Measurements from ENCODE around the gene E4F1. TPM values are rescaled to one million over a fixed set of nuclear protein-coding genes. Genes with fewer than 3 reads are reported as not detected.

E4F1 gene
- total and polyA plus RNA-seq, 9 of the 15 experiments (the other 6 are each of a cell fraction or from before 2014, with no cell fraction given) = 0.48 to 94.9 (median 20.4) TPM

GRCh38 chr16:2223221-2223941 is at the start of gene E4F1 (continued):
- TF ChIP-seq ZKSCAN8 (CRISPR knock-in tag; IDR thresholded peaks at IDR 0.05) = no peak
- TF ChIP-seq BRF1 (IDR thresholded peaks at IDR 0.05; ENCODE audit: borderline replicate concordance, extremely low read depth, insufficient read length) = no peak
- no peak for TF ChIP-seq POLR3A (IDR thresholded peaks at IDR 0.05; ENCODE audit: borderline replicate concordance, extremely low read depth, insufficient read depth, insufficient read length)
- no peak for TF ChIP-seq NFRKB (IDR thresholded peaks at IDR 0.05; ENCODE audit: low read depth)
- TF ChIP-seq AFF1 (IDR thresholded peaks at IDR 0.05; ENCODE audit: low read depth in 1 of 2, partially characterized antibody in 2 of 2) = no peak
- TF ChIP-seq PHTF2 (CRISPR knock-in tag; IDR thresholded peaks at IDR 0.05) = no peak
- TF ChIP-seq RBM17 (IDR thresholded peaks at IDR 0.05; ENCODE audit: borderline replicate concordance, low read depth, low read length) = no peak
- TF ChIP-seq ZBTB33 (CRISPR knock-in tag; IDR thresholded peaks at IDR 0.05) = no peak
- no peak for TF ChIP-seq NCOA6 (IDR thresholded peaks at IDR 0.05)
- peak; percentile 97 for TF ChIP-seq MXI1 (IDR thresholded peaks at IDR 0.05; ENCODE audit: low read depth, low read length)
- no peak for TF ChIP-seq ZNF57 (CRISPR knock-in tag; IDR thresholded peaks at IDR 0.05)
- no peak for TF ChIP-seq ZNF23 (CRISPR knock-in tag; IDR thresholded peaks at IDR 0.05)
- no peak for TF ChIP-seq TOE1 (IDR thresholded peaks at IDR 0.05; ENCODE audit: borderline replicate concordance)
- no peak; the same call in 1 of the 2 replicates for TF ChIP-seq TOE1 (CRISPR knock-in tag; IDR thresholded peaks at IDR 0.05; ENCODE audit: borderline replicate concordance, low read depth)
- peak; percentile 31; the same call in 1 of the 2 replicates for TF ChIP-seq CREB3L1 (IDR thresholded peaks at IDR 0.05; ENCODE audit: borderline replicate concordance, low read depth)
- TF ChIP-seq RAD21 (CRISPR knock-in tag; conservative IDR thresholded peaks at IDR 0.05 in 1 of 2, IDR thresholded peaks at IDR 0.05 in 1 of 2) = no peak
- TF ChIP-seq ELF1 (tag; IDR thresholded peaks at IDR 0.05) = peak; percentile 53; the same call in 1 of the 2 replicates

Data from K562 (cell line).